HG03039 (cell line): Measurements from ENCODE around the gene UBA3.
A peak's percentile ranks its signal among the peaks of the same experiment; 100 is the strongest.

Source experiments
- ATAC-seq: cut with Tn5 transposase; IDR thresholded peaks from one replicate; pipeline ENCODE4 v1.9.1; 2021; ENCODE audit warnings: mild to moderate bottlenecking, moderate library complexity; ENCODE audit not compliant: unreplicated experiment

UBA3 gene

DNA sequence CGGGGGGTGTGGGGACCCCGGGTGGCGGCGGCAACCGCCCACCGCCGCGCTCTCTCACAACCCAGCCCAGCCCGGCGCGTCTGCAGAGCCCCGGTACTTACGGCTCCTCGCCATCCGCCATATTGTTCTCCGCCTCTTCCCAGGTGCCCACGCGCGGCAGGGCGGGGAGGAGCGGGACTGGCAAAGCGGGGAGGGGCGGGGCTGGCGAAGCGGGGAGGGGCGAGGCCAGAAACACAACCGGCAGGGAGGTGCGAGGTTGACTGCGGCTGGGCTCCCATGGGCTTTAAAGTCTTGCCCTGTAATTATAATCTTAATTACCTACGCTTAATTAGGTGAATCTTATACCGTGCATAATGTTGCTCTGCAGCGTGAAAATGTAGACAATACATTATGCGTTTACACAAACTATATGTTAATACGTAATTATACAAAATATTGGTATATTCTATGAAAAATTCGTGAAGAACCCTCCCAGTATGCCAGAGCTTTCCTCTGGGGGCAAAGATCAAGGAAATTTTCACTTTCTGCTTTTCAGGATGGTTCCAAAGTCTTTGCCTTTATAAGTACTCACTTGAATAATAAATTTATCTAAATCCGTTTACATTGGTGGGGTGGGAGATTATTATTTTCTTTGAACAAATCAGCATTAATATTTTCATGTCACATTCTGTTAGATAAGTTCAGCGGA lies at the start of gene UBA3:
TSS of gene UBA3 (minus strand) at position 133 of the 688 bp plus-strand sequence. CDS start at position 121, 12 bp downstream.
- peak; percentile 50 for ATAC-seq

DNA sequence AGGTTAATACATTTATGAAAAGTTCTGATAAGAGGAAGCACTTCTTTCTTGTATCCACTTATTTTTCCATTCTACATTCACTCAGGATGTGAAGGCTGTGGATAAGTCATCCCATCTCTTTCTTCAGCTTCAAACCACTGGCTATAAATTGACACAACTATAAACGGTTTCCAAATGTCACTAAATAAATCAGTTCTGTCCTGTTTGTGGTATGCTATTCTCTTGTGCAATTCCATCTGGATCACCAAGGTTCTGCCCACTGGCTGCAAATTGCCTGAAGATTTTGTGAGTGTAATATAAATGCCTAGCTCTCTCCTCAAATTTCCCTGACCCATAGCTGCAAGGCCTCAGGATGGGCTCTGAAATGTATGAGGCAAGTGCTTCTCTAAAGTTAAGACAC lies 49.4 kb upstream of the UBA3 start:
- no peak for ATAC-seq

DNA sequence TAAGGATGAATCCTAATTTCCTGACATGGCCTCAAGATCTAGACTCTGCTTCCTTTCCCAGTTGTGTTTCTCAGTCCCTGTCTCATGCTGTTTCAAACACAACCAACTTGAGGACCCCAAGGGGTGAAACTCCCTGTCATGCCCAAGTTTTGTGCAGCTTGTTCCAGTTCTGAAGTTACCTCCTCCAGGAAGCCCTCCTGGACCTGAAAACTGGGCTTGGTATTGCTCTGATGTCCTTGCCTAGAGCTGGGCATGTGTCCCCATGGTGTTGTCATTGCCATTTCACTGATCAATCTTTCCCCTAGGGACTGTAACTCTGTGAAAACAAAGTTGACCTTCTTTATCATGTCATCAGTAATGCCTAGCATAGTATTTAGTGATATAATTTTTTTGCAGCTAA lies 48.3 kb upstream of the UBA3 start:
- no peak for ATAC-seq

DNA sequence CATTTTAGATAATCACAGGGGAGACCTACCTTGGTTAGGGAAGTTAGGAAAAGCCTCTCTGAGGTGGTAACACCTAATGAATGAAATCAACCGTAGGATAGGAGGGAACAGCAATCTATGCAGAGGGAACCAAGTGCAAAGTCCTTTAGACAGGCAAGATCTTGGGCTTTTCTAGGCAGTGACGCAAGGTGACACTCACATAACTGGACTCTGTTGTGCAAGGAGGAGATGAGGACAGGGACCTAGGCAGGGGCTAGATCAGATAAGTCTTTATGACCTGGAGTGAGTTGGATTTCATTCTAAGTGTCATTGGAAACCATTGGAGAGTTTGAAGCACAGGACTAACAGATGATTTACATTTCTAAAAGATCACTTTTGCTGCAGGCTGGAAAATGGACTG lies 46.8 kb upstream of the UBA3 start:
- no peak for ATAC-seq

DNA sequence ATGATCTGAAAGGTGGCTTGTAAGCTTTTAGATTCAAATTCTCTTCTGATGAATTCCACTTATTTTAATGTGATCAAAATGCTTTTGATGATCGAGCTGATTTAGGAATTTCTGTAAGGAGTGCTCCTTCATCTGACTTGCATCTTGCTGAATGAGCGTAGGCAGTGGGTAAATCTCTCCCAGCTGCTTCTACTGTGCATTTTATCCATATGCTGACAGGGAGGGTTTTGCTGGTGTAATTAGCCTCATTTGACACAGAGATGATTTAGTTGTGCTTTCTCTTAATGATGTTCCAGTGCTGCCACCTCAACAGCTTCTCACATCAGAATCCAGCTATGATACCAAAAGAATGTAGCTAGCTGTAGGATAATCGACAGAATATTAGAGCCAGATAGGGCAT lies 46.1 kb upstream of the UBA3 start:
- ATAC-seq = no peak

DNA sequence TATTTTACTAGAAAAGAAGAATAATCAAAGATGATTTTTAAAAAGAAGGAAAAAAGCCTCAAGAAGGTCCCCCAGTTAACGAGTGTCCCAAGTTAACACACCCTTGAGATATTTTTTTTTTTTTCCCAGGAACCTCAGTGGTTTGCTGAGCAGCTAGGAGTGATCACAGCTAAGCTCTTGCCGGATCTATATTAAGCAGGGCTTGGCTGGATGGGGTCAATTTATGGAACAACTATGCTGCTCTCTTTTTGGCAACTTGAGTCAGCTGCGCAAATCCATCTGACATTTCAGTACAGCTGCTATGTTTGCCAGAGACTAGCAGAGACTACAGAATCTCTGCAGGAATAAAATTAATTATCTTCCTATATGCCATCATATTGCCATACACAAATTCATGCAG lies 42.2 kb upstream of the UBA3 start, which contains the start of gene LMOD3:
TSS of gene LMOD3 (minus strand) at position 193 of the 400 bp plus-strand sequence. CDS start 209 bp downstream, outside the sequence.
- no peak for ATAC-seq

DNA sequence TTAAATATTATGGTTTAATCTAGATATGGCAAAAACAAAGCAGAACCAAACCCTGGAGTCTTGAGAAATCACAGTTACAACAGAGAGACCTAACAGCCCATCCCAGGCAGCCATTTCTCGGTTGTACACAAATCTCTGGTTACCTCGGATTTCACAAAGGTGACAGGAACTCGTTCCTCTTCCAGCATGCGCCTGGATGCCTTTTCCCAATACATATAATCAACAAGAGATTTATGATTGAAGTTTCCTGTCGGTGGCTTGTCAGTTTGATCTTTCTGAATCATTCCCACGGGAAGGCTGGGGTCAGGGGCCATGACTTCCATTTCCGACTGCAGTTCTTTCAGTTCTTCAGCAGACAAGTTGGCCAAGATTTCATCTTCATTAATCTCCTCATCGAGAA lies 41.8 kb upstream of the UBA3 start:
- ATAC-seq = no peak

DNA sequence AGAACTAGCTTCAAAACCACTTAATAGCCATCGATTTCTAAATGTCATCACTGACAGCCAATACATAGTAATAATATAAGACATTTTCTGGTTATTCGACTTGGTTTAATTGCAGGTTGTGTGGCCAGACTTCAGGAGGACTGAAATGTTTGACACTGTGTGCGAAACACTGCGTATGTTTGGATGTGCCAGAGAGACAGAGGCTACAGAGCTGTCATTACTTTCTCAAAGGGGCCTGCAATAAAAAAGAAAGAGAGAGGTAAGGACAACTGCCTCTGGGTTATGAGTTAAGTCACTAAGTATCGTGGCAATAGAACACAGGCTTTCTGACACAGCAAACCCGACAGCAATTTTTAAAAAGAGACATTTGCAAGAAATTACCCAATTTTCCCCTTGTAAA lies 41.3 kb upstream of the UBA3 start:
- ATAC-seq = no peak

DNA sequence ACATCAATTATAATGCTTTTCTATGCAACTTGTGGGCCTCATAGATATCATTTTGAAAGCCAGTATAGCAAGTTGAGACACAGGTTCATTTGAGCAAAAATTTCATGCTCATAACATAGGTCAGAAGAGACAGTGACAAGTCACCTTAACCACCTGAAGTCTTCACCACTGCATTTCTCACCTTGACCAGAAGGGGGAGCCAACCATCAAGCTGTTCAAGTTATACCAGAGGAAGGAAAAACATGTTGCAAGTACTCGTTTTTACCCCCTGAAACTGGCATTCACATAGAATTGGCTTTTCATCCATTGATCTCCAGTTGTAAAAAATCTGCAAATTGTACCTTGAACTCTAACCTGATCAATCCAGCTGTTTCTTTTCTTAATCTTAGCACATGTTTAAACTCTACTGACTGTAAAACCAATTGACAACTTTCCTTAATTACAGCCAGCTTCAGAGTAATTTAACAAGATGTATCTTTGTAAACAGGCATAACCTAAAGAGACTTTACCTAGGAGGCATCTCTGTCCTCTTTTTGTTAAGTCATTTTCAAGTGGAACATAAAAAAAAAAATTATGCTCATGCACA lies 40.8 kb upstream of the UBA3 start:
- ATAC-seq = peak; percentile 68

DNA sequence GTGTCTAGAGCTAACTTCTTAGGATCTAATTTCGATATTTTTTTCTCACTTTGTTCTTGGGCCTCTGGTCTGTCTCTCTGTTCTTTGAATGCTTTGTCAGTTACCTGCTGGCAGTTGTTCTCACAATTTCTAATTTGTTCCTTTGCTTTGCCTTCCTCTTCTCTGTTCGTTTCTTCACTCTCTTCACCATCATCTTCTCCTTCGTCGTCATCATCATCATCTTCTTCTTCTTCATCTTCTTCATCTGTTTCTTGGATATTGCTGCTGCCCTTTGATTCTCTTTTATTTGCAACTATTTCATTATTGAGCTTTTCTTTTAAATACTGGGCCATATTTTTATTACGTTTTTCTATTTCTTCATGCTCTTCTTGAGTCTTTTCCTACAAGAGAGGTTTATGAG lies 39.5 kb upstream of the UBA3 start:
- ATAC-seq = no peak

DNA sequence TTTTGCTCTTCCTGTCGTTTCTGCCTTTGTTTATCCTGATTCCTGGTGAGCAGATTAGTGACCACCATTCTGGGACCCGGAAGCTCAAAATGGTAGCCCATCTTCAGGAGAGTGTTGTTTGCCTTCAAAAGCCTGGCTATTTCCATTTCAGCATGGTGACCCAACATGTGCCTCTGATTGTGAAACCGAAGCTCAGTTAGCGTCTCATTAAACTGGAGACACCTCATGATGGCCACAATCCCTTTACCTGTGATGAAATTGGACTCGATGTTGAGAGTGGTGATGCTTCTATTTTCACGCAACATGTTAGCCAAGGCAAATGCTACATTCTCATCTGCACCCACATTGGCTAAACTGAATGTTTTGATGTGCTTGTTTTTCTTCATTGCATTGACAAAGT lies 39.0 kb upstream of the UBA3 start:
- ATAC-seq = no peak

DNA sequence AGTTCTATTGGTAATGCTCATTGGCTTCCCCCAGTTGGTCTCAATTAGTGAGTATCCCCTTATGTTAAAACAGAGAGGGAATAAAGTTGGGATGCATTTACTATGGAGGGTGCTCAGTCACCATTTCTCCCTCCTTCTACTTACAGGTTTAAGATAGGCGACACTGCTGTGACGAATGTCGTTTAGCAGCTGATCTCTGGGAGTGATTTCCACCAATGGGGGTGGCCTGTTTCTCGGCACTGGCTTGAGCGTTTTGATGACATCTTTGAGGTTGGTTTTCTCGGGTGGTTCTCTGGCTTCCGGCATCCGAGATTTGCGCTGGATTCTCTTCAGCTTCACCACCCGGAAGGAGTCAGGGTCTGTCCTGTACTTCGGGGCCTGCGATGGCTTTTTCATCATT lies 38.4 kb upstream of the UBA3 start:
- no peak for ATAC-seq

DNA sequence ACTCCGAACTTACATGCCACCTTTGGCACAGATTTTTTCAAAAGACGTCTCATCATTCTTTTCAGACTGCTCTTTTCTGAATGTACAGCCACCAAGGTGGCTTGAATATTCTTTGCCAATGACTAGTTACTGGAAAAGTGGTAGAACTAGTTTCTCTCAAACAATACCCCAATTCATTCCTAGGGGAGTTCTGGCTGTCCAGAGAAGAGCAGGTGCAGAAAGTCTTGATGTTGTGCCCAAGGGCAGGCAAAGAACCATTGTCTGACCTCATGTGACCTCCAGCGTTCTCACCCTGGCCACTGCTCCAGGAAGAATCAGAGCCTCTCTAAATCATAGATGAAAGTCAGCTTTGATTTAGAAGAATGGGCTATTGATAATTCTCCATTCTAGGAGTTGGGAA lies 36.7 kb upstream of the UBA3 start:
- ATAC-seq = no peak

DNA sequence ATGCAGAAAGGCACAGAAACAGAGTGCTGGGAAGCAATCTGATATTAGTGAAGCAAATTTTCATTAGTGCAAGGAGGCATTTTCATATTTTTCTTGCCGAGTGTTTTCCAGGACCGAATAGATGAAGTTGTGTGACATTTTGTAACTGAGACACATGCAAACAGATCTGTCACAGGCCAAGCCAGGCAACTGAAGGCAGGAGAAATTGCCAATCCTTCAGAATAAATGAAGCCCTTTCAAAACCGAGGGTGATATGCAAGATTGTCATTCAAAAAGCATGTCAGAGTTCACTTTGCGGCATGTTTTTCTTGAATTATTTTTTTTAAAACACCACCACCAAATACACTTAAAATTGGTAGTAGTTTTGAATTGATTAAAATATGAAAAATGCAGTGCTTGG lies 36.0 kb upstream of the UBA3 start:
- no peak for ATAC-seq

DNA sequence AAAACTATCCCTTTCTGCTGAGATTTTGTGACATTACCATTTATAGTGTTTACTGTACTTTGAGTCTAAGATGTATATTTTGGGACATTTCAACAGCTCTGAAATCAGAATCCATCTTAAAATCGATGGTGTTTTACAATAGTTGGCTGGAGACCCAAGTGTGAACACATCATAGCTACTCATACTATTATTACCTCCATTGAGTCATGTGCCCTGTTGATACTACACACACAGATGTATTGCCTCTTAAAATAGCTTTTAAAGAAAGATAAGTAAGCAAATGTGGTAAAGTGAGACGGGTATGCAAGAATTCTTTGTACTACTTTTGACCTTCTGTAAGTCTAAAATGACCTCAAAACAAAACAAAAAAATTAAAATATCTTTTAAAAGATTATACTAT lies 35.6 kb upstream of the UBA3 start:
- ATAC-seq = no peak

DNA sequence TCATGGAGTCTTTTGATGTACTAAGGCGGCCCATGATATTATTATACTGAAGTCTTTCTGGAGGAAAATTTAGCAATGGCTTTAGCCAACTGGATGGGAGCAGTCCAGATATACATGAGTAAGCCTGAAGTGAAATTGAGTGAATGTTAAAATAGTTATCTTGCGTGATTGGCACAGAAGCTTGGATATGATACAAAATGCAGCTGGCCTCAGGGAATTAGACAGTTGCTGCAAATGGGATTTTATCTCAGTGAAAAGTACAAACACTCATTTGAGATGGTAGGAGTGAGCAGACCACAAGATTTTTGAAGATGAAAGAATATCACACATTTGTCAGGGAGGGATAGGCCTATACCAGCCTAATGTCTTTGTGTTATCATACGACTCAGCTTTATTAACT lies 33.4 kb upstream of the UBA3 start:
- no peak for ATAC-seq

DNA sequence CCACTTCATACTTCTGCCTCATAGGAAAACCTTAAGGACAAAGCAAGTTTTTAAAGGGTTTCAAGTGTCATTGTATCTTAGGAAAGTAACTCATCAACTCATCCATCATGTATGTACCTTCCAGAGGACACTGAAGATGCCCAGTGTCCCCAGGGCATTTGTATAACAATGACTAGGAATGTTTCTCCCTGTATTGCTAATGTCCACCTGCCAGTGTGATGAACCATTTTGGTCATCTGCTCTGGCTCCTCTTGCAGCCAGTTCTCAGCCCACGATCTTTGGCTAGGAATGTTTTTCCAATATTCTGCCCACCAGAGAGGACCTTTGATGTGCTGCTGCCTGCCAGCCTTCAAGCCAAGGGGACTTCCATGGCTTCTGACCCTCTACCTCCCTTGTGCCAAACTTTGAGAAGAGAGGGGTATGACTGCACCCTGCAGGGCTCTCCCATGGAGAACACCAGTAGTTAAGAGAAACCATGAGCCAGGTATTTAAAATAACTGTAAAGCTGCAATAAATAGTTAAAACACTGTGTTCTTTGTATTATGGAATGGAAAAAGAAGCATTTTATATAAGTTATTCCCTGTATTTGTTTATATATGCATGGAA lies 30.9 kb upstream of the UBA3 start:
- no peak for ATAC-seq

DNA sequence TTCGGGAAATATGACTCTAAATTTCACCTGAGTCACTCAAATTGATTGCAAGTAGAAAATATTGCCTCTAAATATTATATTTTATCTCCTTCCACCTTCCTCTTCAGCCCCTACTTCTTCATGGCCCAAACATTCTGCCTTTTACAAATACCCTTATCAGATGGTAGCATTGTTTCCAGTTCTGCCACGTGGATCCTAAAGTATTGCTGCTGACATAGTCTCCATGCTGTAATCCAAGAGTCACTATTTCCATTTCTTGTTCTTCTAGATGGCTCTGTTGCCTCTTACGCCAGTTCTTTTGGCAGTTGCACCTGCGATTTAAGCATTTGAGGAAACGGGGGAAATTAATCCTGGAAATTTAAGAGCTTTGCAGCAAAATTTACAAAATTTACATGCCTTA lies 28.6 kb upstream of the UBA3 start:
- ATAC-seq = no peak

DNA sequence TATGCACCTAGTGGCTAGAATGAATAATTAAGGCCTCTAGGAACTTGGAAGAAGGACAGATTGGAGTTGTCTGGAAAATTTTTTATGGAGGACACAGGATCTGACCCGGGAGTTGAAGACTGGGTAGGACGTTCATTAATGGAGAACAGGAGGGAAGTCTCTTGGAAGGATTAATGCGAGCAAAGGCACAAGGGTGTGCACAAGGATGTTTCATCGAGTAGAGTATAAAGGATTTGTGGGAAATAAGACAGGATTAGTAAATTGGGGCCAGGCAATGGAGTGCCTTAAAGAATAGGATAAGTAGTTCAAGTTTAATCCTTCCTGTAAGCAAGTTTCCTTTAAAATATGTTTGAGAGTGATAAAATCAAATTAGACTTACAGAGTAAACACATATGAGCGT lies 27.7 kb upstream of the UBA3 start:
- ATAC-seq = no peak

DNA sequence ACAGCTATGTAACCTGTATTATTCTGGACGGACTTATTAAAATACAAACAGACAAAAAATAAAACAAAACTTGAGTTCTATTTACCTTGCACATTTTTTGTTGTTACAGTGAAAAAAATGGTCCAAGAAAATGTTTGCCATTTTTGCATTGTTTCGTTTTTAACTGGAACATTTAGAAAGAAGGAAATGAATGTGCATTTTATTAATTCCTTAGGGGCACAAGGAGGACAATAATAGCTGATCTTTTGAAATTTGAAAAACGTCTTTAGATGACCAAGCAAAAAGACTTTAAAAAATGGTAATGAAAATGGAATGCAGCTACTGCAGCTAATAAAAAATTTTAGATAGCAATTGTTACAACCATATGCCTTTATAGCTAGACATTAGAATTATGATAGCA lies 25.2 kb upstream of the UBA3 start:
- no peak for ATAC-seq

DNA sequence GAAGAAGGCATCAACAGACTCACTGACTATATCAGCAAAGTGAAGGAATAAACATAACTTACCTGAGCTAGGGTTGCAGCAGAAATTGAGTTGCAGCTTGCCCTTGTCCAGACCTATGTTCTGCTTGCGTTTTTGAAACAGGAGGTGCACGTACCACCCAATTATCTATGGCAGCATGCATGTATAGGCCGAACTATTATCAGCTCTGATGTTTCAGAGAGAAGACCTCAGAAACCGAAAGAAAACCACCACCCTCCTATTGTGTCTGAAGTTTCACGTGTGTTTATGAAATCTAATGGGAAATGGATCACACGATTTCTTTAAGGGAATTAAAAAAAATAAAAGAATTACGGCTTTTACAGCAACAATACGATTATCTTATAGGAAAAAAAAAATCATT lies 24.4 kb upstream of the UBA3 start:
- ATAC-seq = no peak

DNA sequence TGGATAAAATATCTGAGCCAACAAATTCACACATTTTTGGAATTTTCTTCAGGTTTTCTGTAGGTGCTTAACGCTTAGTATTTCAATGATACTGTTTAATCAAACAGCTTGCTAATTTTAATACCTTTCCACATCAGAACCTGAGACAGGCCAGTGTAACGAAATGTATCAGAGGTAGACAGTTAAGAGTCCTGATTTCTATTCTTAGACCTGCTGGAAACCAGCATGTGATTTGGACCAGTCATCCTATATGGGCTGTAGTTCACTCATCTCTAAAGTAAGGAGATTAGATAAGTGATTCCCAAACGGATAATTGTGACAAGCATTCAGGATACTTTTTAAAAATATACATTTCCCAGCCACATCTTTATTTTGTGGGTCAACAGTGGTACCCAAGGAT lies 23.0 kb upstream of the UBA3 start:
- ATAC-seq = no peak

DNA sequence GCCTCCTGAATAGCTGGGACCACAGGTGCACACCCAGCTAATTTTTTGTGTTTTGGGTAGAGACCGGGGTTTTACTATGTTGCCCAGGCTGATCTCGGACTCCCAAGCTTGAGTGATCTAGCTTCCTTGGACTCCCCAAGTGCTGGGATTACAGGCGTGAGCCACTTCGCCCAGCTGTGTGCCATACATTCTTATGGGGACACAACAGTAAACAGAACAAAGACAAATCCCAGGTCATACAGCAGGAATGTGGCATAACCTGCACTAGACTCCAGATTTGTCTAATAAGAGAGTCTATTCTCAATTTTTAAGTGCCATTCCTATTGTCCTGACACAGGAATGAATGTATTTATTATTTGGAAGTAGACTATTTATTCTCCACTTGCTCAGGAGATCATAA lies 22.2 kb upstream of the UBA3 start:
- ATAC-seq = no peak
